HepG2 (cell line): ENCODE measurements around the gene ZDHHC7. TPM values are rescaled to one million over a fixed set of nuclear protein-coding genes. Genes with fewer than 3 reads are reported as not detected.
A peak's percentile ranks its signal among the peaks of the same experiment; 100 is the strongest.

ENCODE experiments used
- ATF2 ChIP-seq: sonication (generic); formaldehyde crosslinking; IDR thresholded peaks from 2 replicates; pipeline ENCODE4 v1.4.0; 2020; ENCODE audit warnings: missing genetic modification reagents
- BCLAF1 ChIP-seq: fragments of 450-650 bp; IDR thresholded peaks from 2 replicates; pipeline ENCODE4 v1.6.1; 2017; ENCODE audit warnings: mild to moderate bottlenecking
- GZF1 ChIP-seq: sonication (generic); formaldehyde crosslinking; IDR thresholded peaks from 2 replicates; pipeline ENCODE4 v1.5.1; 2020; ENCODE audit warnings: mild to moderate bottlenecking, missing genetic modification reagents
- NCOR1 ChIP-seq: fragments of 200-600 bp; sonication (generic); IDR thresholded peaks from 2 replicates; pipeline ENCODE4 v1.7.0; 2017; ENCODE audit warnings: antibody characterized with exemption, low read length, borderline replicate concordance
- POLR2G ChIP-seq: fragments of 200-400 bp; formaldehyde crosslinking; IDR thresholded peaks from 2 replicates; pipeline ENCODE4 v1.6.1; 2018; ENCODE audit warnings: mild to moderate bottlenecking, low read depth, low read length, moderate library complexity
- SRF ChIP-seq: IDR thresholded peaks from 2 replicates; pipeline ENCODE4 v1.6.1; 2011; ENCODE audit warnings: mild to moderate bottlenecking, low read depth, low read length, moderate library complexity
- ZFX ChIP-seq: sonication (generic); formaldehyde crosslinking; IDR thresholded peaks from 2 replicates; pipeline ENCODE4 v1.4.0; 2020; ENCODE audit warnings: mild to moderate bottlenecking, low read depth, missing genetic modification reagents, moderate library complexity
- ZNF207 ChIP-seq: fragments of 450-650 bp; IDR thresholded peaks from 2 replicates; pipeline ENCODE4 v1.6.1; 2016; ENCODE audit warnings: antibody characterized with exemption, borderline replicate concordance
- ZNF7 ChIP-seq: IDR thresholded peaks from 2 replicates; pipeline ENCODE4 v1.6.1; 2016; ENCODE audit warnings: missing biosample characterization, missing genetic modification reagents
- polyA plus RNA-seq, 8 experiments: library from polyadenylated mRNA; depleted of rRNA in 3 of 8; stranded (reverse) in 7 of 8; unstranded in 1 of 8; fragments of >200 nt; fragmentation: Illumina TruSeq in 4 of 8; extraction: Trizol in 4 of 8; gene quantifications; 2 replicates each; pipeline versions ENCODE4 v1.2.1 to v1.2.3, GENCODE V29; 2011 to 2016; ENCODE audit warnings: low read depth in 4 of 8, missing spikeins in 1 of 8, mixed read lengths in 1 of 8; ENCODE audit not compliant: insufficient read depth in 1 of 8
- total RNA-seq, 5 experiments: library from RNA; depleted of rRNA; stranded (reverse); fragments of >200 nt; fragmentation: Illumina TruSeq; extraction: Trizol; gene quantifications; 2 replicates each; pipeline ENCODE4 v1.2.3, GENCODE V29; 2016; ENCODE audit warnings: low read depth in 1 of 5
- TF ChIP-seq, protein P1 (sequence below): sonication (generic); formaldehyde crosslinking; IDR thresholded peaks from 2 replicates; pipeline ENCODE4 v1.4.0; 2020; ENCODE audit warnings: mild to moderate bottlenecking, missing genetic modification reagents

Gene ZDHHC7
- total and polyA plus RNA-seq, 2 of the 13 experiments (the other 11 are each of a cell fraction or from before 2014, with no cell fraction given), result 46.8 to 67.6 TPM

DNA sequence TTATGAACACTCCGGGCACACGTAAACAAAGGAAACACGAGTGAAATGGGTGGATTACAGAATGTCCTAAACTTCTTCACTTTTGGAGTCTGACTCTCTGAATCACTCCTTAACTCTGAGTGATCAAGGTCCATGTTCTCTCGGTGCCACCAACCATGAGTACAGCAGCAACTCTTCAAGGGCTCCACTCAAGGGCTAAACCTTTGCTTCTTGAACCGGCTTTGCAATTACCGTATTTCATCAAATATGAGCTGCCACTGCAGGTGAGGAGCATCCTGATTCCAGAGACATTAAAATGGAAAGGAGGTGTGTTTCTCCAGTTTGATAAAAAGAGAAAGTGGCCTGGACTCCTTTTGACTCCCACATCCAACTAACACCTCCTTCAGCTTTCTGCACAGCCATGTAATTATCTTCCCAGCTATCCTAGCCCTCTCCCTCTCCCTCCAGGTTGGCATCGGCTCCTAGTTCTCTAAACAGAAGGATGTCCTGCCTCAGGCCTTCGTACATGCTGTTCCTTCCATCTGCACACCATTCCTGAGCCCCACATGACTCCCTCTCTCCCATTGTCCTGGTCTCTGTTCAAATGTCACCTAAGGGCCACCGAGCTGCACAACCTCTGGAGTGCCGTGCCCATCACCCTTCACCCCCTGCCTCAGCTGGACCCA, 61.4 kb downstream of the ZDHHC7 start (continued):
- TF ChIP-seq BCLAF1 (no peak), SRF (peak; percentile 28; the same call in 1 of the 2 replicates), NCOR1 (no peak), ZNF7 (no peak), ZNF207 (no peak), ZFX (CRISPR knock-in tag) (no peak), GZF1 (CRISPR knock-in tag) (peak; percentile 100), POLR2G (no peak), ATF2 (no peak)
- TF ChIP-seq, protein P1, sequence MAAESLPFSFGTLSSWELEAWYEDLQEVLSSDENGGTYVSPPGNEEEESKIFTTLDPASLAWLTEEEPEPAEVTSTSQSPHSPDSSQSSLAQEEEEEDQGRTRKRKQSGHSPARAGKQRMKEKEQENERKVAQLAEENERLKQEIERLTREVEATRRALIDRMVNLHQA, result no peak
